Measurements from ENCODE around the gene KAT8.

Gene KAT8

DNA sequence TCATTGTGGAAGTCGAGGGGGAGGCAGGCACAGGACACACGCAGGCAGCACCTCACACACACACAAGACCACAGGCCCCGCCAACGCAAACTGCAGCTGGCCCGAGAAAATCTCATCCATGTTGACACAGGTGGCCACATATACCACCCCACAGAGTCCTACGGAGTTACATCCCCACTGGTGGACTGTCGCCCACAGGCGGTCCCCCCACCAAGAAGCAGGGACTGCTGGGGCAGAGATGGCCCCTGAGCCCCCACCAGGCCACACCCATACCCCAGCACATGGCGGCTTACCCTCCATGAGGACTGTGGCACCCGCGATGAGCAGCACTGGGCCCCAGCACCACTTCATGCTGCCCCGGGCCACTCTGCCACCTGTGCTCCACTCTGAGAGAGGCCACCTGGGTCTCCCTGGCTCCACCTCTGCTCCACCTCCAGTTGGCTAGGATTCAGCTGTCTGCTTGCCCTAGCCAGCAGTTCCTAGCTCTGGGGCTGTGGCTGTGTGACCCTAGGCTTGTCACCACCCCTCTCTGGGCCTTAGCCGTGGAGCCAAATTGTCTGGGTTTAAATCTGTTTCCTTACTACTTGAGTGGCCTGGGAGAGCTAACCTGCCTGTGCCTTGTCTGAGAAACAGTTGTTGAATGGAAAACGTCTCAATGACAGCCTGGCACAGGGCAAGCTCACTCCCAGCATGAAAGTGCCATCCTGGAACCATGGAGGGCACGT, 28.8 kb upstream of the KAT8 start, which contains the start of gene PRSS53:
TSS of gene PRSS53 (minus strand) at position 485 of the 725 bp plus-strand sequence. CDS start at position 351, 134 bp downstream.
- TF ChIP-seq, protein P1, sequence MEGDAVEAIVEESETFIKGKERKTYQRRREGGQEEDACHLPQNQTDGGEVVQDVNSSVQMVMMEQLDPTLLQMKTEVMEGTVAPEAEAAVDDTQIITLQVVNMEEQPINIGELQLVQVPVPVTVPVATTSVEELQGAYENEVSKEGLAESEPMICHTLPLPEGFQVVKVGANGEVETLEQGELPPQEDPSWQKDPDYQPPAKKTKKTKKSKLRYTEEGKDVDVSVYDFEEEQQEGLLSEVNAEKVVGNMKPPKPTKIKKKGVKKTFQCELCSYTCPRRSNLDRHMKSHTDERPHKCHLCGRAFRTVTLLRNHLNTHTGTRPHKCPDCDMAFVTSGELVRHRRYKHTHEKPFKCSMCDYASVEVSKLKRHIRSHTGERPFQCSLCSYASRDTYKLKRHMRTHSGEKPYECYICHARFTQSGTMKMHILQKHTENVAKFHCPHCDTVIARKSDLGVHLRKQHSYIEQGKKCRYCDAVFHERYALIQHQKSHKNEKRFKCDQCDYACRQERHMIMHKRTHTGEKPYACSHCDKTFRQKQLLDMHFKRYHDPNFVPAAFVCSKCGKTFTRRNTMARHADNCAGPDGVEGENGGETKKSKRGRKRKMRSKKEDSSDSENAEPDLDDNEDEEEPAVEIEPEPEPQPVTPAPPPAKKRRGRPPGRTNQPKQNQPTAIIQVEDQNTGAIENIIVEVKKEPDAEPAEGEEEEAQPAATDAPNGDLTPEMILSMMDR (IDR thresholded peaks at IDR 0.05; ENCODE audit: low read depth, low read length, missing control alignments) = no peak
- DNase-seq (ENCODE audit: low read depth) = no peak
- H3K4me3 ChIP-seq (ENCODE audit: low read depth, low read length) = no peak within 1 kb of the TSS

DNA sequence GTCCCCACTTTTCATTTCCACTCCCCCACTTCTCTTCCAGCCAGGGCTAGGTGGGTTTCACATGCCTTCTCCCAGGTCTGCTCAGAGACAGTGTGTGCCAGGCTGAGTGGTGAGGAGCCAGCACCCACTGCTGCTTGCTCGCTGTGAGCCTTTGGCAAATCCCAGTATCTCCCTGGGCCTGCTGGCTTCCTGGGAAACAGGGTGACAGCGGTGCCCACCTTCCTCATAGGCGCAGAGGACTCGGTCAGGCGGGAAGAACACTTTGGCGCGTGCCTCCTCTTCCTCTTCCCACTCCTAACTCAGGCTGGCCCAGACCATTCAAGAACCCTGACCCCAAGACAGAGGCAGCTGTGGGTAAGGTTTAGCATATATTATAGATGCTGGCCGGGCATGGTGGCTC, 28.3 kb upstream of the KAT8 start:
- TF ChIP-seq, protein P1 (IDR thresholded peaks at IDR 0.05; ENCODE audit: low read depth, low read length, missing control alignments) = no peak
- H3K4me3 ChIP-seq (ENCODE audit: low read depth, low read length) = no peak overlapping the region

DNA sequence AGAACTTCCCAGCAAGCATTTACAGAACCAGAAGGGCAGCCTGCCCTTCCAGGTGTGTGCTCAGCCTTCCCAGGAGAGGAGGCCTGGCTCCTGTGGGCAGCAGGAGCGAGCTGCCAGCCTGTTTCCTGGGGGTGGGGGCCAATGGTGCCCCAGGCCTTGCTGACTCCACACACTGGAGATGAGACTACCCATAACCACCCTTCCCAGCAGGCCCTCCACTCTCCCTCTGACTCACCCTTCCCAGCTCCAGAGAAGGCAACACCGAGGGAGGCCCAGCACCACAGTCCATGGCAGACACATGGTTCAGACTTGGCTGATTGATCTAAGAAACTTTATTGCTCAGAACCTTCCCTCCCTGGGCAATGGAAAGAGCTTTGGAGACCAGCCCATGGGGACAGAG, 26.9 kb upstream of the KAT8 start:
- TF ChIP-seq, protein P1 (IDR thresholded peaks at IDR 0.05; ENCODE audit: low read depth, low read length, missing control alignments) = no peak
- DNase-seq (ENCODE audit: low read depth) = no peak
- H3K4me3 ChIP-seq (ENCODE audit: low read depth, low read length) = no peak overlapping the region

More for the DNA sequence above, 28.3 kb upstream of the KAT8 start:
- DNase-seq (ENCODE audit: low read depth) = no peak

DNA sequence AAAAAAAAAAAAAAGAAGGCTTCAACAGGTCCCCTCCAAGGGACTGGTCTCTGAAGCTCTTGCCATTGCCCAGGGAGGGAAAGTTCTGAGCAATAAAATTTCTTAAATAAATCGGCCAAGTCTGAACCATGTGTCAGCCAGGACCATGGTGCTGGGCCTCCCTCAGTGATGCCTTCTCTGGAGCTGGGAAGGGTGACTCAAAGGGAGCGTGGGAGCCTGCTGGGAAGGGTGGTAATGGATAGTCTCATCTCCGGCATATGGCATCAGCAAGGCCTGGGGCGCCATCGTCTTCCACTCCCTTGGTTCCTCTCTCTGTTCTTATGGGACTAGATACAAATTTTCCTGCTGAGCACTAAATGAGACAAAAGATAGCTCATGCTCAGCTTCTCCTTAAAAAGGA, 25.1 kb upstream of the KAT8 start:
- H3K4me3 ChIP-seq (ENCODE audit: low read depth, low read length) = no peak overlapping the region
- DNase-seq (ENCODE audit: low read depth) = no peak
- TF ChIP-seq, protein P1 (IDR thresholded peaks at IDR 0.05; ENCODE audit: low read depth, low read length, missing control alignments) = no peak

DNA sequence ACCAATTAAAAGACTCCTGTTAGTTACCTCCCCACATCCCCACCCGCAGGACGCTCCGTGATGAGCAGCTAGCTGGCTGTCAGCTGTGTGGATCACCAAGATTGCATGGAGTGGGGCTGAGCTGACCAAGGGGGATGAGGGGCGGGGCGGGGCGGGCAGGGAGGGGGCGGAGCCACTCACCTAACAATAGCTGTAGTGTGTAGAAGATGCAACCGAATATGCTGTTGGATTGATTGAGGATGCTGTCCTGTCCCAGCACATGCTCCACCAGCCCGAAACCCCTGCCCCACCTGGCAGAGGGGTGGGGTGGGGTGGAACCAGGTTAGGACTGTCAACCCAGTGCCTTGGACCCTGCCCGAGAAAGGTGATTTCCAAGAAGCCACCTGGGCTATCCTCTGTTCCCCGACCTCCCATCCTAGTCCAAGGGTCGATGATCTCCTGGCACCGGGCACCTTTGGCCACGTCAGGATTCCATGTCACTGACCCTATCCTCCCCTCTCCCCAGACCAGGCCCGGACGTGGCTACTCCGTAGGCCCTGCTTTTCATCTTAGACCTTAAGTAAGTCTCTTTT, 24.2 kb upstream of the KAT8 start:
- TF ChIP-seq, protein P1 (IDR thresholded peaks at IDR 0.05; ENCODE audit: low read depth, low read length, missing control alignments) = no peak
- DNase-seq (ENCODE audit: low read depth) = no peak
- peak overlapping the region; percentile 78 for H3K4me3 ChIP-seq (ENCODE audit: low read depth, low read length)

DNA sequence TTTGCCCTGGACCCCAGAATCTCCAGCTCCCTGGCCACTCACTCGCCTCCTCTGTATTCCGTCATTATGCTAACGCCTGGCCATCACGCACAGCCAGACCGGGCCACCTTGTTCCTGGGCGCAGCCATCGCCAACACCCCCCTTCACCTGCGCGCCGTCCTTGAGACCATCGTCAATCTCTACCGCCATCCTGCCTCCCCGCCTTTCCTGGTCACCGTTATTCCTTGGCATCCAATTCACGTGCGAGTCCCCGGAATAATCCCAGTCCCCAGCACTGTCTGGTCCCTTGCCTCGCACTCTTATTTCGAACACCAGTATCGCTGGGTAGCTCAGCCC, 23.4 kb upstream of the KAT8 start:
- TF ChIP-seq, protein P1 (IDR thresholded peaks at IDR 0.05; ENCODE audit: low read depth, low read length, missing control alignments) = no peak
- peak overlapping the region; percentile 78 for H3K4me3 ChIP-seq (ENCODE audit: low read depth, low read length)
- DNase-seq (ENCODE audit: low read depth) = no peak

Measured in GM12864 (cell line).